A673 (cell line): ENCODE data around the gene CPA5. TPM values are rescaled to one million over a fixed set of nuclear protein-coding genes. Genes with fewer than 3 reads are reported as not detected.

Source experiments
- BruUV-seq: library from RNA; stranded (reverse); fragments of 400-500 nt; replicated peaks from 2 replicates; lab custom pipeline; 2021; lab: Mats Ljungman, UMichigan
- CTCF ChIA-PET: fragments of 300-600 bp; sonication (Branson Sonifier 250); formaldehyde crosslinking; loops from one replicate; lab custom pipeline; 2022; ENCODE audit warnings: antibody characterized with exemption; lab: Charles Lee
- POLR2A ChIA-PET: fragments of 300-600 bp; sonication (Branson Sonifier 250); formaldehyde crosslinking; loops from one replicate; lab custom pipeline; 2022; ENCODE audit warnings: antibody characterized with exemption; ENCODE audit not compliant: low non-redundant PET; lab: Charles Lee
- DNase-seq: peaks from one replicate; pipeline ENCODE4 v3.0.0-alpha.2; 2015; ENCODE audit warnings: low spot score
- H3K27ac ChIP-seq: fragments of 200-600 bp; sonication (generic); 2 replicates; pipeline ENCODE4 v1.5.1; 2016; ENCODE audit warnings: mixed run types, low read depth, mild to moderate bottlenecking, mixed read lengths, antibody characterized with exemption, low read length; ENCODE audit not compliant: poor library complexity, severe bottlenecking
- H3K27me3 ChIP-seq: fragments of 200-600 bp; sonication (generic); replicated peaks from 2 replicates; pipeline ENCODE4 v1.6.1; 2017; ENCODE audit warnings: mixed run types, low read depth, mild to moderate bottlenecking, mixed read lengths, antibody characterized with exemption, low read length; ENCODE audit not compliant: insufficient read depth, poor library complexity
- H3K36me3 ChIP-seq: fragments of 200-600 bp; sonication (generic); 2 replicates; pipeline ENCODE4 v1.6.1; 2016; ENCODE audit warnings: mixed run types, mild to moderate bottlenecking, mixed read lengths, antibody characterized with exemption, low read length; ENCODE audit not compliant: insufficient read depth, poor library complexity, severe bottlenecking
- H3K4me1 ChIP-seq: fragments of 200-600 bp; sonication (generic); 2 replicates; pipeline ENCODE4 v1.6.1; 2017; ENCODE audit warnings: mixed run types, mild to moderate bottlenecking, mixed read lengths, antibody characterized with exemption, low read length; ENCODE audit not compliant: insufficient read depth, poor library complexity, severe bottlenecking
- H3K4me3 ChIP-seq: fragments of 200-600 bp; sonication (generic); 2 replicates; pipeline ENCODE4 v1.5.1; 2016; ENCODE audit warnings: low read depth, mixed run types, mild to moderate bottlenecking, mixed read lengths, low read length; ENCODE audit not compliant: poor library complexity, severe bottlenecking
- H3K9me3 ChIP-seq: fragments of 200-600 bp; sonication (generic); 2 replicates; pipeline ENCODE4 v1.6.1; 2016; ENCODE audit warnings: mixed run types, low read depth, mild to moderate bottlenecking, mixed read lengths, antibody characterized with exemption, low read length; ENCODE audit not compliant: poor library complexity, severe bottlenecking
- EZH2 ChIP-seq: fragments of 200-600 bp; sonication (generic); IDR thresholded peaks from 2 replicates; pipeline ENCODE4 v1.6.1; 2017; ENCODE audit warnings: borderline replicate concordance, low read depth, mild to moderate bottlenecking, mixed read lengths, antibody characterized with exemption, low read length; ENCODE audit not compliant: poor library complexity, severe bottlenecking
- intact Hi-C: fragments of 100-400 bp; cut with micrococcal nuclease; formaldehyde crosslinking; loops from one replicate; pipeline ENCODE4 v1.10.0; 2022; ENCODE audit not compliant: unreplicated experiment
- total RNA-seq: library from RNA; stranded (reverse); gene quantifications from 2 replicates; pipeline ENCODE4 v1.2.3, GENCODE V29; 2021
- TF ChIP-seq, protein P1 (sequence below): fragments of 300-800, 200-600 bp; sonication (generic); conservative IDR thresholded peaks from 2 replicates; pipeline ENCODE4 v1.5.1; 2017; ENCODE audit warnings: low read depth, mild to moderate bottlenecking, antibody characterized with exemption, low read length, moderate library complexity, mixed read lengths

Gene CPA5
- total RNA-seq, 1 experiment from 2014 or later, result not detected

DNA sequence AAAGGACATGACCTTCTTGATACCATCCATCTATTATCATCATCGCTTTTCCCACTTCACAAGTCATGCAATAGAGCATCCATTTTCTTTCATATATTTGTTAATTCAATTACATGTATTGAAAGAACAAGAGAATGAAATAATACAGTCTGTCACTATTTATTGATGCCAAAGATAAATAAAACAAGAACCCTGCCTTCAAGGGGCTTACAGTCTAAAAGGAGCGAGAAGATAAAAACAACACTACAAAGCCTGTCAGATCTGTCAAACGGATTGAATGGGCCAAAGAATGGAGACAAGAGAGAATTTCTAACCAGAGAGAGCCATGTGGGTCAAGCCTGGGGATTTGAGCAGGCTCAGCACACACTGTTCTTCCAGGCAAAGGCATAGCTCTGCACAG lies 15.9 kb downstream of the CPA5 start:
- CTCF ChIA-PET, result no interaction called here
- Histone ChIP-seq H3K27me3 (no peaks in the 10 kb centered on the region), H3K4me1 (peaks cover 25% of the 10 kb centered on the region), H3K36me3 (no peaks in the 10 kb centered on the region), H3K9me3 (peaks cover 5% of the 10 kb centered on the region), H3K27ac (no peak overlapping the region), H3K4me3 (no peak overlapping the region)
- TF ChIP-seq EZH2, result no peak
- TF ChIP-seq, protein P1, sequence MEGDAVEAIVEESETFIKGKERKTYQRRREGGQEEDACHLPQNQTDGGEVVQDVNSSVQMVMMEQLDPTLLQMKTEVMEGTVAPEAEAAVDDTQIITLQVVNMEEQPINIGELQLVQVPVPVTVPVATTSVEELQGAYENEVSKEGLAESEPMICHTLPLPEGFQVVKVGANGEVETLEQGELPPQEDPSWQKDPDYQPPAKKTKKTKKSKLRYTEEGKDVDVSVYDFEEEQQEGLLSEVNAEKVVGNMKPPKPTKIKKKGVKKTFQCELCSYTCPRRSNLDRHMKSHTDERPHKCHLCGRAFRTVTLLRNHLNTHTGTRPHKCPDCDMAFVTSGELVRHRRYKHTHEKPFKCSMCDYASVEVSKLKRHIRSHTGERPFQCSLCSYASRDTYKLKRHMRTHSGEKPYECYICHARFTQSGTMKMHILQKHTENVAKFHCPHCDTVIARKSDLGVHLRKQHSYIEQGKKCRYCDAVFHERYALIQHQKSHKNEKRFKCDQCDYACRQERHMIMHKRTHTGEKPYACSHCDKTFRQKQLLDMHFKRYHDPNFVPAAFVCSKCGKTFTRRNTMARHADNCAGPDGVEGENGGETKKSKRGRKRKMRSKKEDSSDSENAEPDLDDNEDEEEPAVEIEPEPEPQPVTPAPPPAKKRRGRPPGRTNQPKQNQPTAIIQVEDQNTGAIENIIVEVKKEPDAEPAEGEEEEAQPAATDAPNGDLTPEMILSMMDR, result no peak
- POLR2A ChIA-PET, result no interaction called here
- intact Hi-C loops, result no loop called here
- DNase-seq, result no peak
- BruUV-seq, result no TSS peak

DNA sequence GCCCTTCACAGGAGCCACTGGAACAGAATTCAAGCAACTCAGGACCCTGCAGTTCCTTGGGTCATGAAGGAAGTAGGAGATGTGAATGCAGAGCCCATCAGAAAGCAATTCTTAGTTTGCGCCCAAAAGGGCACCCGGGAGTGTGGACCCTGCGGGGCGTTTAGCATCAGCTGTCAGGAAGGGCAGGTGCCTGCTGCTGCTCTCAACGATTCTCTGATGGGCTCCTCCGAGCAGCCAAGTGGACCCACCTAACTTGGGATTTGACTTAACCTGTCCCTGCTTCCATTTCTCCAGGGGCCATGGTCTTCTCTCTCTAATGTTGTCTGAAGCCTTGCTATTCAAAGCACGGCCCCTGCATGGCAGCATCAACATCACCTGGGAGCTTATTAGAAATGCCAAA lies 17.1 kb downstream of the CPA5 start:
- intact Hi-C loops, result no loop called here

DNA sequence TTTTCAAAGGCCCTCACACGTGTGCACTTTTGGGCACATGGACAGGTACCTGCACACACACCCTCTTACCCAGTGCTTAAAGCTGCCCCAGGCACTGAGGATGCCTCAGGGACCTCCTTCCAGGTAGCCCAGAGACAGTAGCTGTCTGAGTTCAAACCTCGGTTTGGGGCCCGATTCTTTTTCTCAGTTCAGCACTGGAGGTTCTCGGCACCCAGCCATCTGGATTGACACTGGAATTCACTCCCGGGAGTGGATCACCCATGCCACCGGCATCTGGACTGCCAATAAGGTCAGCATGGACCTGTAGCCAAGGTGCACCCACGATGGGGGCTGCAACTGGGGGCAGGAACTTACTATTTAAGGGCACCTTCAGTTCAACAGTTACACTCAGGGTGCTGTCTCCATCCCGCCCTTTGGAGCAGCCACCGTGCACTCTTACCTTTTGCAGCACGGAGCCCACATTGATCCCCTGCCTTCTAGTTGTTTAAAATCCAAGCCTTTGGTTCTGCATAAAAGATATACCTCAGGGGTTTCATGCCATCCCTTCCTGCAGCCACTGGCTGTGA lies 17.7 kb downstream of the CPA5 start:
- intact Hi-C loops, result no loop called here
- Histone ChIP-seq H3K4me3 (no peak overlapping the region), H3K4me1 (peaks cover 17% of the 10 kb centered on the region), H3K36me3 (no peaks in the 10 kb centered on the region), H3K9me3 (peaks cover 5% of the 10 kb centered on the region), H3K27ac (no peak overlapping the region), H3K27me3 (no peaks in the 10 kb centered on the region)
- ChIA-PET CTCF (no interaction called here), POLR2A (no interaction called here)
- BruUV-seq, result no TSS peak
- no peak for DNase-seq
- no peak for TF ChIP-seq EZH2
- TF ChIP-seq, protein P1, result no peak

More for the DNA sequence above, 17.1 kb downstream of the CPA5 start:
- no peak for DNase-seq
- Histone ChIP-seq H3K9me3 (peaks cover 5% of the 10 kb centered on the region), H3K4me1 (peaks cover 20% of the 10 kb centered on the region), H3K4me3 (no peak overlapping the region), H3K27ac (no peak overlapping the region), H3K36me3 (no peaks in the 10 kb centered on the region), H3K27me3 (no peaks in the 10 kb centered on the region)
- ChIA-PET POLR2A (no interaction called here), CTCF (no interaction called here)
- TF ChIP-seq EZH2, result no peak
- BruUV-seq, result no TSS peak
